GM12878 (cell line): Measurements from ENCODE around the gene TBC1D19. TPM values are rescaled to one million over a fixed set of nuclear protein-coding genes. Genes with fewer than 3 reads are reported as not detected.

Experiments used
- ATAC-seq: fragments of 200-7000 bp; cut with Tn5 transposase; 3 replicates; pipeline ENCODE4 v1.9.1; 2020; ENCODE audit warnings: mild to moderate bottlenecking, moderate library complexity
- BruUV-seq: library from RNA; stranded (reverse); fragments of 400-500 nt; replicated peaks from 2 replicates; lab custom pipeline; 2021; lab: Mats Ljungman, UMichigan
- CTCF ChIA-PET: fragments of 300-600 bp; sonication (Branson Sonifier 250); formaldehyde crosslinking; extraction: SDS; loops from one replicate; lab custom pipeline; 2021; ENCODE audit warnings: inconsistent platforms; lab: Yijun Ruan, JAX
- POLR2A ChIA-PET: fragments of 350-600 bp; formaldehyde crosslinking; extraction: SDS; loops from one replicate; lab custom pipeline; 2021; ENCODE audit warnings: inconsistent platforms; lab: Charles Lee
- RAD21 ChIA-PET: fragments of 300-600 bp; sonication (Branson Sonifier 250); formaldehyde crosslinking; loops from one replicate; lab custom pipeline; 2023; ENCODE audit warnings: antibody characterized with exemption; ENCODE audit not compliant: unreplicated experiment; lab: Charles Lee
- SMC1A ChIA-PET: fragments of 300-600 bp; sonication (Branson Sonifier 250); formaldehyde crosslinking; loops from one replicate; lab custom pipeline; 2023; ENCODE audit not compliant: unreplicated experiment, uncharacterized antibody; lab: Charles Lee
- DNase-seq: peaks from one replicate; pipeline ENCODE4 v3.0.0-alpha.2; 2011; ENCODE audit warnings: low read depth, low spot score
- FAIRE-seq: peaks from 3 replicates; lab custom pipeline; 2011; peaks lifted over from hg19 to GRCh38; lab: Jason Lieb, UNC
- H2AFZ ChIP-seq: 2 replicates; pipeline ENCODE4 v1.6.0; 2011; ENCODE audit warnings: low read depth, low read length, control low read depth; ENCODE audit not compliant: control insufficient read depth
- H3K27ac ChIP-seq: 2 replicates; pipeline ENCODE4 v1.5.1; 2011; ENCODE audit warnings: control low read depth; ENCODE audit not compliant: control insufficient read depth, insufficient read depth
- H3K27me3 ChIP-seq, 2 experiments: replicated peaks in 1 of 2; 2 replicates each; pipeline versions ENCODE4 v1.6.0 to v1.6.1; 2011; ENCODE audit warnings: low read length in 1 of 2; ENCODE audit not compliant: control insufficient read depth in 2 of 2, insufficient read depth in 2 of 2
- H3K36me3 ChIP-seq, 2 experiments: 2 replicates each; pipeline ENCODE4 v1.5.1; 2011; ENCODE audit warnings: low read length in 1 of 2; ENCODE audit not compliant: control insufficient read depth in 2 of 2, insufficient read depth in 2 of 2
- H3K4me1 ChIP-seq: 2 replicates; pipeline ENCODE4 v1.6.1; 2011; ENCODE audit warnings: mild to moderate bottlenecking, low read length, moderate library complexity, mixed read lengths; ENCODE audit not compliant: control insufficient read depth, insufficient read depth
- H3K4me2 ChIP-seq: 2 replicates; pipeline ENCODE4 v1.6.0; 2011; ENCODE audit warnings: control low read depth; ENCODE audit not compliant: control insufficient read depth, insufficient read depth
- H3K4me3 ChIP-seq: fragments of 200-600 bp; sonication (generic); 2 replicates; pipeline ENCODE4 v1.5.1; 2016
- H3K79me2 ChIP-seq: 2 replicates; pipeline ENCODE4 v1.6.0; 2011; ENCODE audit warnings: low read length; ENCODE audit not compliant: control insufficient read depth, insufficient read depth
- H3K9ac ChIP-seq: 2 replicates; pipeline ENCODE4 v1.8.0; 2011; ENCODE audit warnings: low read length, control low read depth, mixed read lengths; ENCODE audit not compliant: control insufficient read depth, insufficient read depth
- H3K9me3 ChIP-seq: replicated peaks from 3 replicates; pipeline ENCODE4 v1.5.1; 2011; ENCODE audit warnings: mild to moderate bottlenecking, low read length; ENCODE audit not compliant: control insufficient read depth, insufficient read depth
- H4K20me1 ChIP-seq: 2 replicates; pipeline ENCODE4 v1.6.0; 2011; ENCODE audit not compliant: control insufficient read depth, insufficient read depth
- ATF7 ChIP-seq: fragments of 450-650 bp; IDR thresholded peaks from 2 replicates; pipeline ENCODE4 v1.6.1; 2016; ENCODE audit warnings: low read depth, mild to moderate bottlenecking
- BCL11A ChIP-seq: IDR thresholded peaks from 2 replicates; pipeline ENCODE4 v1.6.1; 2011; ENCODE audit warnings: low read depth, low read length
- CBFB ChIP-seq: IDR thresholded peaks from 2 replicates; pipeline ENCODE4 v1.6.1; 2016; ENCODE audit warnings: antibody characterized with exemption, low read depth
- CHD1 ChIP-seq: IDR thresholded peaks from 2 replicates; pipeline ENCODE4 v1.6.1; 2012; ENCODE audit warnings: low read depth, low read length, improper control_type of control experiment
- GATAD2B ChIP-seq: fragments of 450-650 bp; conservative IDR thresholded peaks from 2 replicates; pipeline ENCODE4 v1.6.1; 2017; ENCODE audit warnings: low read depth, mild to moderate bottlenecking, moderate library complexity
- NFIC ChIP-seq: IDR thresholded peaks from 2 replicates; pipeline ENCODE4 v1.6.1; 2012; ENCODE audit warnings: low read depth, mild to moderate bottlenecking, inconsistent platforms, low read length, moderate library complexity
- NR2F1 ChIP-seq: fragments of 450-650 bp; conservative IDR thresholded peaks from 2 replicates; pipeline ENCODE4 v1.6.1; 2017; ENCODE audit warnings: mild to moderate bottlenecking
- RAD51 ChIP-seq: fragments of 450-650 bp; IDR thresholded peaks from 2 replicates; pipeline ENCODE4 v1.6.1; 2016; ENCODE audit warnings: moderate library complexity, mild to moderate bottlenecking, inconsistent platforms
- SIX5 ChIP-seq: IDR thresholded peaks from 2 replicates; pipeline ENCODE4 v1.6.1; 2011; ENCODE audit warnings: mild to moderate bottlenecking, low read depth, low read length, moderate library complexity; ENCODE audit not compliant: severe bottlenecking
- SMARCA5 ChIP-seq: fragments of 450-650 bp; IDR thresholded peaks from 2 replicates; pipeline ENCODE4 v1.6.1; 2017; ENCODE audit warnings: mild to moderate bottlenecking
- SPI1 ChIP-seq: IDR thresholded peaks from 2 replicates; pipeline ENCODE4 v1.6.1; 2011; ENCODE audit warnings: low read depth, mild to moderate bottlenecking, low read length, moderate library complexity, borderline replicate concordance; ENCODE audit not compliant: insufficient read depth
- SRF ChIP-seq, 2 experiments: IDR thresholded peaks; 2 replicates each; pipeline ENCODE4 v1.6.1; 2011; ENCODE audit warnings: low read depth in 2 of 2, low read length in 2 of 2, mild to moderate bottlenecking in 1 of 2, moderate library complexity in 1 of 2
- TAF1 ChIP-seq: IDR thresholded peaks from 2 replicates; pipeline ENCODE4 v1.6.1; 2011; ENCODE audit warnings: mild to moderate bottlenecking, low read depth, low read length, borderline replicate concordance
- YY1 ChIP-seq: IDR thresholded peaks from 2 replicates; pipeline ENCODE4 v1.6.1; 2011; ENCODE audit warnings: low read depth, mild to moderate bottlenecking, low read length
- ZZZ3 ChIP-seq: IDR thresholded peaks from 2 replicates; pipeline ENCODE4 v1.6.1; 2011; ENCODE audit warnings: low read depth; ENCODE audit not compliant: control insufficient read depth, insufficient read length
- in situ Hi-C: fragments of 300-500 bp; cut with MboI; formaldehyde crosslinking; loops from 9 replicates; pipeline ENCODE4 v1.14.3; 2018; ENCODE audit warnings: mixed read lengths
- intact Hi-C: fragments of 100-400 bp; cut with micrococcal nuclease; formaldehyde crosslinking; loops from one replicate; pipeline ENCODE4 v1.14.2; 2022; ENCODE audit not compliant: unreplicated experiment
- polyA plus RNA-seq, 11 experiments: library from polyadenylated mRNA; depleted of rRNA in 4 of 11; unstranded in 6 of 11; stranded (reverse) in 5 of 11; fragments of >200 nt; fragmentation: Nextera tagmentation in 4 of 11; fragmentation: Illumina TruSeq in 1 of 11; extraction: Ambion mirVana in 4 of 11; extraction: Trizol in 1 of 11; gene quantifications; 1 replicate in 1 of 11; 2 replicates in 10 of 11; pipeline versions ENCODE4 v1.2.1 to v1.2.3, GENCODE V29; 2011 to 2016; ENCODE audit warnings: inconsistent platforms in 2 of 11, missing spikeins in 2 of 11, low read depth in 1 of 11
- total RNA-seq, 4 experiments: library from RNA; depleted of rRNA in 3 of 4; stranded (reverse); fragments of >200 nt in 3 of 4; fragmentation: Illumina TruSeq in 1 of 4; extraction: Trizol in 1 of 4; gene quantifications; 2 replicates each; pipeline versions ENCODE4 v1.2.1 to v1.2.3, GENCODE V29; 2013 to 2021
- TF ChIP-seq, protein P1 (sequence below): fragments of 450-650 bp; IDR thresholded peaks from 2 replicates; pipeline ENCODE4 v1.6.1; 2017; ENCODE audit warnings: mild to moderate bottlenecking, moderate library complexity
- TF ChIP-seq, protein P2 (sequence below): fragments of 450-650 bp; IDR thresholded peaks from 2 replicates; pipeline ENCODE4 v1.6.1; 2016; ENCODE audit warnings: mild to moderate bottlenecking

The TBC1D19 gene
- total and polyA plus RNA-seq, 10 of the 15 experiments (the other 5 are each of a cell fraction or from before 2014, with no cell fraction given): 0.29 to 3.9 (median 2.1) TPM

DNA sequence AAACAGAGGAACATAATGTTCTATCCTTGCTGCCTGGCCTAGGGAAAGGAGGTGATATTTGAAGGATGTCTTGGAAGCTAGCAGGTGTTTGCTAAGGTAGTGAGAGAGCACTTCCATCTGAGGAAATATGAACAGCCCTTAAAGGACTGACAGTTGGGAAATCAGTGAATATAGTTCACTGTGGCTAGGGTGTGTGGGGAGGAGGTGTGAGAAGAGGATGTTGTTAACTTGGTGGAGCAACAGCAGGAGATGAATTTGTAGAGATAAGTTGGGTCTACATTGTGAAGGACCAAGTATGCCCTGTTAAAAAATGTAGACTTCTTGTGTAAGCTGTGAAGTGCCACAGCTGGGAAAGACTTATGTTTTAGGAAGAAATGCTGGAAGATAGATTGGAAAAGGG lies 25.5 kb downstream of the TBC1D19 start:
- POLR2A ChIA-PET: no interaction called here
- TF ChIP-seq YY1 (no peak), SIX5 (no peak), ZZZ3 (no peak), NR2F1 (no peak), CHD1 (no peak), GATAD2B (no peak), SPI1 (no peak), RAD51 (no peak), NFIC (no peak), SMARCA5 (no peak), ATF7 (no peak), BCL11A (no peak), CBFB (no peak), SRF (IDR thresholded peaks at IDR 0.05; ENCODE audit: low read depth in 2 of 2, low read length in 2 of 2) (no peak), TAF1 (no peak)
- TF ChIP-seq, protein P1, sequence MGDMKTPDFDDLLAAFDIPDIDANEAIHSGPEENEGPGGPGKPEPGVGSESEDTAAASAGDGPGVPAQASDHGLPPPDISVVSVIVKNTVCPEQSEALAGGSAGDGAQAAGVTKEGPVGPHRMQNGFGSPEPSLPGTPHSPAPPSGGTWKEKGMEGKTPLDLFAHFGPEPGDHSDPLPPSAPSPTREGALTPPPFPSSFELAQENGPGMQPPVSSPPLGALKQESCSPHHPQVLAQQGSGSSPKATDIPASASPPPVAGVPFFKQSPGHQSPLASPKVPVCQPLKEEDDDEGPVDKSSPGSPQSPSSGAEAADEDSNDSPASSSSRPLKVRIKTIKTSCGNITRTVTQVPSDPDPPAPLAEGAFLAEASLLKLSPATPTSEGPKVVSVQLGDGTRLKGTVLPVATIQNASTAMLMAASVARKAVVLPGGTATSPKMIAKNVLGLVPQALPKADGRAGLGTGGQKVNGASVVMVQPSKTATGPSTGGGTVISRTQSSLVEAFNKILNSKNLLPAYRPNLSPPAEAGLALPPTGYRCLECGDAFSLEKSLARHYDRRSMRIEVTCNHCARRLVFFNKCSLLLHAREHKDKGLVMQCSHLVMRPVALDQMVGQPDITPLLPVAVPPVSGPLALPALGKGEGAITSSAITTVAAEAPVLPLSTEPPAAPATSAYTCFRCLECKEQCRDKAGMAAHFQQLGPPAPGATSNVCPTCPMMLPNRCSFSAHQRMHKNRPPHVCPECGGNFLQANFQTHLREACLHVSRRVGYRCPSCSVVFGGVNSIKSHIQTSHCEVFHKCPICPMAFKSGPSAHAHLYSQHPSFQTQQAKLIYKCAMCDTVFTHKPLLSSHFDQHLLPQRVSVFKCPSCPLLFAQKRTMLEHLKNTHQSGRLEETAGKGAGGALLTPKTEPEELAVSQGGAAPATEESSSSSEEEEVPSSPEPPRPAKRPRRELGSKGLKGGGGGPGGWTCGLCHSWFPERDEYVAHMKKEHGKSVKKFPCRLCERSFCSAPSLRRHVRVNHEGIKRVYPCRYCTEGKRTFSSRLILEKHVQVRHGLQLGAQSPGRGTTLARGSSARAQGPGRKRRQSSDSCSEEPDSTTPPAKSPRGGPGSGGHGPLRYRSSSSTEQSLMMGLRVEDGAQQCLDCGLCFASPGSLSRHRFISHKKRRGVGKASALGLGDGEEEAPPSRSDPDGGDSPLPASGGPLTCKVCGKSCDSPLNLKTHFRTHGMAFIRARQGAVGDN: no peak
- TF ChIP-seq, protein P2, sequence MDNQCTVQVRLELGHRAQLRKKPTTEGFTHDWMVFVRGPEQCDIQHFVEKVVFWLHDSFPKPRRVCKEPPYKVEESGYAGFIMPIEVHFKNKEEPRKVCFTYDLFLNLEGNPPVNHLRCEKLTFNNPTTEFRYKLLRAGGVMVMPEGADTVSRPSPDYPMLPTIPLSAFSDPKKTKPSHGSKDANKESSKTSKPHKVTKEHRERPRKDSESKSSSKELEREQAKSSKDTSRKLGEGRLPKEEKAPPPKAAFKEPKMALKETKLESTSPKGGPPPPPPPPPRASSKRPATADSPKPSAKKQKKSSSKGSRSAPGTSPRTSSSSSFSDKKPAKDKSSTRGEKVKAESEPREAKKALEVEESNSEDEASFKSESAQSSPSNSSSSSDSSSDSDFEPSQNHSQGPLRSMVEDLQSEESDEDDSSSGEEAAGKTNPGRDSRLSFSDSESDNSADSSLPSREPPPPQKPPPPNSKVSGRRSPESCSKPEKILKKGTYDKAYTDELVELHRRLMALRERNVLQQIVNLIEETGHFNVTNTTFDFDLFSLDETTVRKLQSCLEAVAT: no peak
- BruUV-seq: no TSS peak
- Histone ChIP-seq H3K4me1 (no peaks in the 10 kb centered on the region), H3K9me3 (no peaks in the 10 kb centered on the region), H3K79me2 (no peaks in the 10 kb centered on the region), H3K27ac (no peak overlapping the region), H3K4me2 (no peak overlapping the region), H3K9ac (no peak overlapping the region), H3K36me3 (no peaks in the 10 kb centered on the region), H3K4me3 (no peak overlapping the region), H2AFZ (no peak overlapping the region), H3K27me3 (no peaks in the 10 kb centered on the region), H4K20me1 (no peaks in the 10 kb centered on the region)
- CTCF ChIA-PET: no interaction called here
- RAD21 ChIA-PET: no interaction called here
- SMC1A ChIA-PET: no interaction called here
- ATAC-seq (no peak), FAIRE-seq (no peak), DNase-seq (no peak)
- in situ Hi-C loops (no loop called here), intact Hi-C loops (no loop called here)
